Measurements from ENCODE around the gene PRR5. TPM values are rescaled to one million over a fixed set of nuclear protein-coding genes. Genes with fewer than 3 reads are reported as not detected.
"Not testable (repeated sequence)": the region's sequence is repeated elsewhere in the genome, so short reads cannot be mapped to it uniquely, and the experiment has no call there.

Gene PRR5
- total RNA-seq, 2 experiments from 2014 or later = 29.0 to 31.6 TPM

- intact Hi-C loops (cut with DNase I, micrococcal nuclease) = no loop called here
- DNase-seq (no peak), ATAC-seq (ENCODE audit: poor library complexity) (no peak)
- TF ChIP-seq CTCF (IDR thresholded peaks at IDR 0.05) = no peak
- H3K4me3 ChIP-seq (ENCODE audit: low read length) = no peak overlapping the region
- H3K9me3 Mint-ChIP-seq = no peaks in the 10 kb centered on the region
- peaks cover 7% of the 10 kb centered on the region for H3K4me1 ChIP-seq (ENCODE audit: insufficient read depth, low read length)
- CTCF ChIA-PET = no interaction called here
- no peaks in the 10 kb centered on the region for H3K27me3 ChIP-seq (ENCODE audit: control insufficient read depth in 1 of 2, insufficient read depth in 2 of 2, low read length in 2 of 2)
- no peak overlapping the region for H3K27ac Mint-ChIP-seq
- H3K4me1 Mint-ChIP-seq (ENCODE audit: low read depth) = peaks cover 4% of the 10 kb centered on the region
- H3K27me3 Mint-ChIP-seq = no peaks in the 10 kb centered on the region
- no peak overlapping the region for H3K4me3 Mint-ChIP-seq
- H3K9me3 ChIP-seq (ENCODE audit: control insufficient read depth in 1 of 2, insufficient read depth in 1 of 2, low read length in 2 of 2) = no peaks in the 10 kb centered on the region
- H3K27ac ChIP-seq (ENCODE audit: low read depth in 1 of 2, low read length in 2 of 2) = no peak overlapping the region
- POLR2A ChIA-PET = no interaction called here
- no peaks in the 10 kb centered on the region for H3K36me3 ChIP-seq (ENCODE audit: insufficient read depth, low read length)
- H3K36me3 Mint-ChIP-seq (ENCODE audit: low read depth) = no peaks in the 10 kb centered on the region
Measured at GRCh38 chr22:44739024-44739423, 37.0 kb downstream of the PRR5 start.

- POLR2A ChIA-PET; H3K4me1 Mint-ChIP-seq (ENCODE audit: low read depth); H3K27me3 Mint-ChIP-seq; DNase-seq; H3K9me3 Mint-ChIP-seq; H3K27me3 ChIP-seq (ENCODE audit: control insufficient read depth in 1 of 2, insufficient read depth in 2 of 2, low read length in 2 of 2); H3K27ac ChIP-seq (ENCODE audit: low read depth in 1 of 2, low read length in 2 of 2); intact Hi-C loops (cut with DNase I, micrococcal nuclease); CTCF ChIA-PET; H3K4me1 ChIP-seq (ENCODE audit: insufficient read depth, low read length); H3K36me3 Mint-ChIP-seq (ENCODE audit: low read depth); H3K4me3 Mint-ChIP-seq; H3K9me3 ChIP-seq (ENCODE audit: control insufficient read depth in 1 of 2, insufficient read depth in 1 of 2, low read length in 2 of 2); ATAC-seq (ENCODE audit: poor library complexity); H3K27ac Mint-ChIP-seq; H3K4me3 ChIP-seq (ENCODE audit: low read length); H3K36me3 ChIP-seq (ENCODE audit: insufficient read depth, low read length): not testable (repeated sequence)
Measured at GRCh38 chr22:44739666-44740065, 37.7 kb downstream of the PRR5 start.

- peaks cover 4% of the 10 kb centered on the region for H3K4me1 Mint-ChIP-seq (ENCODE audit: low read depth)
- intact Hi-C loops (cut with DNase I, micrococcal nuclease) = no loop called here
- H3K27ac ChIP-seq (ENCODE audit: low read depth in 1 of 2, low read length in 2 of 2) = no peak overlapping the region
- H3K4me1 ChIP-seq (ENCODE audit: insufficient read depth, low read length) = peaks cover 6% of the 10 kb centered on the region
- no peaks in the 10 kb centered on the region for H3K27me3 Mint-ChIP-seq
- no peaks in the 10 kb centered on the region for H3K36me3 ChIP-seq (ENCODE audit: insufficient read depth, low read length)
- no peak overlapping the region for H3K27ac Mint-ChIP-seq
- no peak for TF ChIP-seq CTCF (IDR thresholded peaks at IDR 0.05)
- H3K36me3 Mint-ChIP-seq (ENCODE audit: low read depth) = no peaks in the 10 kb centered on the region
- no peaks in the 10 kb centered on the region for H3K9me3 Mint-ChIP-seq
- ChIA-PET CTCF (no interaction called here), POLR2A (no interaction called here)
- H3K4me3 Mint-ChIP-seq = no peak overlapping the region
- ATAC-seq (ENCODE audit: poor library complexity) (no peak), DNase-seq (no peak)
- H3K9me3 ChIP-seq (ENCODE audit: control insufficient read depth in 1 of 2, insufficient read depth in 1 of 2, low read length in 2 of 2) = no peaks in the 10 kb centered on the region
- no peak overlapping the region for H3K4me3 ChIP-seq (ENCODE audit: low read length)
- no peaks in the 10 kb centered on the region for H3K27me3 ChIP-seq (ENCODE audit: control insufficient read depth in 1 of 2, insufficient read depth in 2 of 2, low read length in 2 of 2)
Measured at GRCh38 chr22:44740307-44740706, 38.3 kb downstream of the PRR5 start.

- Histone ChIP-seq H3K9me3 (ENCODE audit: control insufficient read depth in 1 of 2, insufficient read depth in 1 of 2, low read length in 2 of 2) (no peaks in the 10 kb centered on the region), H3K4me3 (ENCODE audit: low read length) (no peak overlapping the region), H3K4me1 (ENCODE audit: insufficient read depth, low read length) (no peaks in the 10 kb centered on the region), H3K36me3 (ENCODE audit: insufficient read depth, low read length) (no peaks in the 10 kb centered on the region), H3K27me3 (ENCODE audit: control insufficient read depth in 1 of 2, insufficient read depth in 2 of 2, low read length in 2 of 2) (peaks cover 0 to 5% of the 10 kb centered on the region in 2 experiments), H3K27ac (ENCODE audit: low read depth in 1 of 2, low read length in 2 of 2) (no peak overlapping the region)
- TF ChIP-seq CTCF (IDR thresholded peaks at IDR 0.05) = no peak
- Mint-ChIP-seq H3K27me3 (peaks cover 7% of the 10 kb centered on the region), H3K4me3 (no peak overlapping the region), H3K9me3 (no peaks in the 10 kb centered on the region), H3K27ac (no peak overlapping the region), H3K4me1 (ENCODE audit: low read depth) (no peaks in the 10 kb centered on the region), H3K36me3 (ENCODE audit: low read depth) (no peaks in the 10 kb centered on the region)
- ChIA-PET POLR2A (no interaction called here), CTCF (no interaction called here)
- DNase-seq (no peak), ATAC-seq (ENCODE audit: poor library complexity) (no peak)
- intact Hi-C loops (cut with DNase I, micrococcal nuclease) = no loop called here
Measured at GRCh38 chr22:44741929-44742328, 39.9 kb downstream of the PRR5 start.

All from CD4-positive, alpha-beta T cell (primary cell).